Prostate gland (tissue), 2 donors: ENCODE results near the gene MYD88. TPM values are rescaled to one million over a fixed set of nuclear protein-coding genes. Genes with fewer than 3 reads are reported as not detected.

Experiments
- DNase-seq: peaks from one replicate; pipeline ENCODE4 v3.0.0-alpha.2; 2019; ENCODE audit warnings: low spot score
- H3K27ac ChIP-seq, 2 donors: fragments of 200-600 bp; sonication (generic); 2 replicates each; pipeline ENCODE4 v1.5.1; 2017 to 2019
- H3K27me3 ChIP-seq: fragments of 200-600 bp; sonication (generic); replicated peaks from 2 replicates; pipeline ENCODE4 v1.5.1; 2019; ENCODE audit not compliant: insufficient read depth
- H3K36me3 ChIP-seq, 2 donors: fragments of 200-600 bp; sonication (generic); 1 replicate in 1 of 2; 2 replicates in 1 of 2; pipeline versions ENCODE4 v1.5.1 to v1.8.1; 2017 to 2019
- H3K4me1 ChIP-seq: fragments of 200-600 bp; sonication (generic); replicated peaks from 2 replicates; pipeline ENCODE4 v1.5.1; 2019
- H3K4me3 ChIP-seq, 2 donors: fragments of 200-600 bp; sonication (generic); 2 replicates each; pipeline ENCODE4 v1.5.1; 2017 to 2019
- H3K9me3 ChIP-seq: fragments of 200-600 bp; sonication (generic); 2 replicates; pipeline ENCODE4 v1.5.1; 2017
- POLR2A ChIP-seq: fragments of 450-650 bp; IDR thresholded peaks from one replicate; pipeline ENCODE4 v1.6.1; 2016; ENCODE audit warnings: antibody characterized with exemption, mild to moderate bottlenecking
- POLR2AphosphoS5 ChIP-seq: sonication (generic); formaldehyde crosslinking; IDR thresholded peaks from one replicate; pipeline ENCODE4 v1.6.1; 2017; ENCODE audit warnings: antibody characterized with exemption
- WGBS: methylation state at CpG from one replicate; pipeline ENCODE4 v1.1.5; 2018; 5-methylcytosine and 5-hydroxymethylcytosine counted together
- intact Hi-C: fragments of 100-400 bp; cut with DNase I; formaldehyde crosslinking; loops from one replicate; pipeline ENCODE4 v1.14.2; 2022
- total RNA-seq, 2 donors: library from RNA; depleted of rRNA; stranded (reverse); fragments of >200 nt; gene quantifications; one replicate each; pipeline ENCODE4 v1.1.0, GENCODE V29; 2016
- TF ChIP-seq, protein P1 (sequence below), 4 experiments: fragments of 200-600 bp in 2 of 4; fragments of 450-650 bp in 2 of 4; sonication (generic) in 2 of 4; IDR thresholded peaks; 1 replicate in 3 of 4; 2 replicates in 1 of 4; pipeline ENCODE4 v1.5.1; 2016 to 2019; ENCODE audit warnings: antibody characterized with exemption in 4 of 4, mild to moderate bottlenecking in 2 of 4, moderate library complexity in 2 of 4

MYD88 gene
- total RNA-seq, 2 donors from 2014 or later = 21.4 to 30.8 TPM

DNA sequence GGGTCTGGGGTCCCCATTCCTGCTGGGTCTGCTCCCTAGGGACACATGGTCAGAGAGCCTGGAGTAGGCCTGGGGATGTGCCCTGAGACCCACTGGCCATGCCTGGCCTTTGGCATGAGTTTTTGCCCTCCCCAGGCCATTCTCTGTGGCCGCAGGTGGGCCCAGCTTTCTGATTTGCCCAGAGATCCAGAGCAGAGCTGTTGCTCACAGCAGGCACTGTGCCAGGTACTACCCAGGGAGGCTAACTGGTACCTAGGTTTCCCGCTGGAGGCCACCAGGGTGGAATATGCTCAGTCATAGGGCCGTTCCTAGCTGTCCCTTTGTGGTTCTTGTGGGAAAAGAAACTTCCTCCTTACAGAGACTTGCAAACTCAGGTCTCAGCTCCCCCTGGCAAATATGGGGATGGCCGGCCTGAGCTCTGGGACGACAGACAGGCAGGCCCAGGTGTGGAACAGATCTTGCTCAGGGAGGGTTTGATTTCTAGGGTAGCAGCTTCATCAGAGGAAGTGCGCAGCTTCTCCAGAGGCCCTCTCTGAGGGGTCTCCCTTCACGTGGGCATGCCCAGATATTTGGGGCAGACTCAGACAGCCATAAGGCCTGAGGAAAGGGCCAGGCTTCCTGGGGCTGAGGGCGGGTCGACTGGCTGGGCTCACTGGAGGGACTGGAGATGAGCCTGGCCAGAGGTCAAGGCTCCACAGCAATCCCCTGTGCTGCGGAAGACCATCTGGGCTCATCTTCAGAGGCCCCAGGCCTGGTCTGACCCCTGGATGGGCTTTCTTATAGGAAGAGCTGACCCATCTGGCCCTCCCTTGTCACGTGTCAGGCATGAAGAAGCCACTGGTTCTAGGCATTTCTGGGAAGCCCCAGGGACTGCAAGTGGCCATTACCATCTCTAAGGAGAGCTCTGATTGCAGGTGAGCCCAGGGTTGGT, 29.5 kb upstream of the MYD88 start:
- no peaks in the 10 kb centered on the region for H3K27me3 ChIP-seq
- H3K27ac ChIP-seq = no peak overlapping the region
- H3K4me3 ChIP-seq = no peak overlapping the region
- H3K36me3 ChIP-seq = no peaks in the 10 kb centered on the region
- TF ChIP-seq, protein P1, sequence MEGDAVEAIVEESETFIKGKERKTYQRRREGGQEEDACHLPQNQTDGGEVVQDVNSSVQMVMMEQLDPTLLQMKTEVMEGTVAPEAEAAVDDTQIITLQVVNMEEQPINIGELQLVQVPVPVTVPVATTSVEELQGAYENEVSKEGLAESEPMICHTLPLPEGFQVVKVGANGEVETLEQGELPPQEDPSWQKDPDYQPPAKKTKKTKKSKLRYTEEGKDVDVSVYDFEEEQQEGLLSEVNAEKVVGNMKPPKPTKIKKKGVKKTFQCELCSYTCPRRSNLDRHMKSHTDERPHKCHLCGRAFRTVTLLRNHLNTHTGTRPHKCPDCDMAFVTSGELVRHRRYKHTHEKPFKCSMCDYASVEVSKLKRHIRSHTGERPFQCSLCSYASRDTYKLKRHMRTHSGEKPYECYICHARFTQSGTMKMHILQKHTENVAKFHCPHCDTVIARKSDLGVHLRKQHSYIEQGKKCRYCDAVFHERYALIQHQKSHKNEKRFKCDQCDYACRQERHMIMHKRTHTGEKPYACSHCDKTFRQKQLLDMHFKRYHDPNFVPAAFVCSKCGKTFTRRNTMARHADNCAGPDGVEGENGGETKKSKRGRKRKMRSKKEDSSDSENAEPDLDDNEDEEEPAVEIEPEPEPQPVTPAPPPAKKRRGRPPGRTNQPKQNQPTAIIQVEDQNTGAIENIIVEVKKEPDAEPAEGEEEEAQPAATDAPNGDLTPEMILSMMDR (IDR thresholded peaks at IDR 0.05) = no peak
- TF ChIP-seq POLR2A = no peak
- no peak for TF ChIP-seq POLR2AphosphoS5
- WGBS = 87% methylated on average over 9 of the region's 11 CpGs
- no peak for DNase-seq
- no peaks in the 10 kb centered on the region for H3K9me3 ChIP-seq
- intact Hi-C loops = no loop called here
- H3K4me1 ChIP-seq = no peaks in the 10 kb centered on the region

DNA sequence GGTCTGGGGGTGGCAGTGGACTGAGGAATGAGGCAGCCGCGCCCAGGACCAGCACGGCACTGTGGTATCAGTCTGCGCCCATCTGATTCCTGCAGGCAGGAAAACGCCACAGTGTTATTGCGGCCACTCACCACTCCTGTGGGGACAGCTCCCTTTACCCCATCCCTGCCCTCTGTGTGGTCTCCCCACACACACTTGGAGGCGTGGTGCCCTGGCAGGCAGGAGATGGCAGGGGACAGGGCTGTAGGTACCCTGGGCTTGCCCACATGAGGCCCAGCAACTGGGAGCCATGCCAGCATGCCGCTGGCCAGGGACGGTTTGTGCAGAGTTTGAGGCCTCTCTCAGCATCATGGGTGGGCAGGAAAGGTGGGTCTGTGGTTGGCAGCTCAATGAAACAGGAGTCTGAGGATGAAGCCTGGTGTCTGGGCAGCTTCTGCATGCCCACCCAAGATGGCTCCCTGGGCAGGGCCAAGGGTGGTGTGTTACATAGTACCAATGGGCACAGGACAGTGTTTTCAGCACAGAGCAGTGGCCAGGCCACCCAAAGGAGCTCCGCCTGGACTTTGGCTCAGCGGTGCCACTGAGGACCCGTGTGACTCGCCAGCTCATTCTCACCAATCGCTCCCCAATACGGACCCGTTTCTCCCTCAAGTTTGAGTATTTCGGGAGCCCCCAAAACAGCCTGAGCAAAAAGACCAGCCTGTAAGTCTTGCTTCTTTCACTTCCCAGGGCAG, 28.7 kb upstream of the MYD88 start:
- H3K27ac ChIP-seq = no peak overlapping the region
- no peaks in the 10 kb centered on the region for H3K9me3 ChIP-seq
- 96% methylated on average over 17 of the region's 17 CpGs for WGBS
- no peak for DNase-seq
- no peak overlapping the region for H3K4me3 ChIP-seq
- H3K27me3 ChIP-seq = no peaks in the 10 kb centered on the region
- TF ChIP-seq POLR2A = no peak
- TF ChIP-seq POLR2AphosphoS5 = no peak
- TF ChIP-seq, protein P1 (IDR thresholded peaks at IDR 0.05) = no peak
- H3K36me3 ChIP-seq = no peaks in the 10 kb centered on the region
- intact Hi-C loops = no loop called here
- no peaks in the 10 kb centered on the region for H3K4me1 ChIP-seq

DNA sequence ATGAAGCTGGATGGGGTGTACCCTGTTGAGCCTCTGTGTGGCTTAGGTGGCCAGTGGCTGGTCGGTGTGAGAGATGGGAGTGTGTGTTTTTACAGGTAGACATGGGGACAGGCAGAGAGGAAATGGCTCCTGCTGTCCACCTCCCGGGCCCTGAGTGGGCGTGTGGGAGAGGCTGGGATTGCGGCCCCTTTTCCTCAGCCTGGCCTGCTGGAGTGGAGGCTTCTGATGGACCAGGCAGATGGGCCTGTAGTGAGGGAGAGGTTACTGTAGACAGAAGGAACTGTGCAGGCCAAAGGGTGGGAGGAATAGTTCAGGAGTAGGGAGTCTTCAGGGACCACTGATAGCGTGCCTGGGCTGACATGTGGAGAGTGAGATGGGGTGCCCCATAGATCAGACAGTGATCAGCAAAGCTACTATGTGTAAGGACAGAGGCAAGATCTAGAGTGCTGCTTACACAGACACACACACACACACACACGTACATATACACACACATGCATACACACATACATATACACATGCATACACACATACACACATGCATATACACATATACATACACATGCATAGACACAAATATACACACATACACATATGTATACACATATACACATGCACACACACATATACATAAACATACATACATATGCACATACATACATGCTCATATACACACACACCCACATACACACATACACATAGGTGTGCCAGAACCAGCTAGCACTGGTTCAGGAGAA, 28.0 kb upstream of the MYD88 start:
- Histone ChIP-seq H3K4me3 (no peak overlapping the region), H3K27ac (no peak overlapping the region), H3K4me1 (no peaks in the 10 kb centered on the region), H3K36me3 (no peaks in the 10 kb centered on the region), H3K27me3 (no peaks in the 10 kb centered on the region), H3K9me3 (no peaks in the 10 kb centered on the region)
- WGBS = 94% methylated on average over 6 of the region's 6 CpGs
- no peak for TF ChIP-seq POLR2A
- TF ChIP-seq POLR2AphosphoS5 = no peak
- TF ChIP-seq, protein P1 (IDR thresholded peaks at IDR 0.05) = no peak
- no peak for DNase-seq
- intact Hi-C loops = no loop called here

DNA sequence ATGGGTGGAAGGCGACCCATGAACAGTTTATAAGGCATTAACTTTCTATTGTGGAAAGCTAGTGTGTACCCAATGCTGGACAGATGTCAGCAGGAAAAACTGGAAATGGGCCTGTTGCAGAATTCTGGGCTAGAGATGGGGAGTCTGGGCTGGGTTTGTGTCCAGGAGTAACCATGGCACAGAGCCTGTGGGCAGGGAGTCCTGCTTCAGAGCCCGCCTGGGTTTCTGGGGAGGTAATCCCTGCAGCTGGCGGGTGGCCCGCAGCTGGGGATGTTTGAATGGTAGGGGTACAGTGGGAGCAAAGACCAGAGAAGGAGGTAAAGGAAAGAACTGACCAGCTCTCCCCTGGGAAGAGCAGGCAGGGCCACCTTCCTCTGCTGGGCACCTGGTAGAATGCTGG, 27.3 kb upstream of the MYD88 start:
- Histone ChIP-seq H3K36me3 (no peaks in the 10 kb centered on the region), H3K4me3 (no peak overlapping the region), H3K27me3 (no peaks in the 10 kb centered on the region), H3K9me3 (no peaks in the 10 kb centered on the region), H3K27ac (no peak overlapping the region), H3K4me1 (no peaks in the 10 kb centered on the region)
- DNase-seq = no peak
- TF ChIP-seq POLR2AphosphoS5 = no peak
- no peak for TF ChIP-seq POLR2A
- TF ChIP-seq, protein P1 (IDR thresholded peaks at IDR 0.05) = no peak
- intact Hi-C loops = no loop called here
- WGBS = 86% methylated on average over 4 of the region's 4 CpGs
